Measurements from ENCODE around the gene CHMP5. TPM values are rescaled to one million over a fixed set of nuclear protein-coding genes. Genes with fewer than 3 reads are reported as not detected.
"Not testable (repeated sequence)": the region's sequence is repeated elsewhere in the genome, so short reads cannot be mapped to it uniquely, and the experiment has no call there.

Gene CHMP5
- total RNA-seq, 1 experiment from 2014 or later, result 153 TPM

- no peak for DNase-seq (ENCODE audit: low spot score)
Observed at GRCh38 chr9:33311953-33312352, 47.1 kb downstream of the CHMP5 start.

- DNase-seq (ENCODE audit: low spot score), result no peak
Observed at GRCh38 chr9:33315371-33315770, 50.5 kb downstream of the CHMP5 start.

- not testable (repeated sequence) for DNase-seq (ENCODE audit: low spot score)
Observed at GRCh38 chr9:33317136-33317535, 52.3 kb downstream of the CHMP5 start.

GRCh38 chr9:33318225-33318624, 53.4 kb downstream of the CHMP5 start:
- no peak for DNase-seq (ENCODE audit: low spot score)

GRCh38 chr9:33318781-33319180, 53.9 kb downstream of the CHMP5 start:
- no peak for DNase-seq (ENCODE audit: low spot score)

- DNase-seq (ENCODE audit: low spot score), result no peak
Observed at GRCh38 chr9:33320230-33320567, 55.4 kb downstream of the CHMP5 start.

GRCh38 chr9:33320568-33321261, 55.9 kb downstream of the CHMP5 start:
- DNase-seq (ENCODE audit: low spot score), result peak; percentile 86

GRCh38 chr9:33329117-33329563, 64.3 kb downstream of the CHMP5 start:
- DNase-seq (ENCODE audit: low spot score), result peak; percentile 97

GRCh38 chr9:33329979-33330378, 65.1 kb downstream of the CHMP5 start:
- peak; percentile 65 for DNase-seq (ENCODE audit: low spot score)

- no peak for DNase-seq (ENCODE audit: low spot score)
Observed at GRCh38 chr9:33331377-33331891, 66.6 kb downstream of the CHMP5 start.

Other genes starting within 250 kb of the CHMP5 start
- 266 and 287 TPM in 2 replicates for gene DNAJA1, start 239.8 kb upstream of the CHMP5 start, total RNA-seq (2014; rRNA removed; shearing (Covaris generic))
- gene SMU1, start 188.4 kb upstream of the CHMP5 start, total RNA-seq (2014; rRNA removed; shearing (Covaris generic)), result 22.9 and 25.0 TPM in 2 replicates
- gene B4GALT1, start 97.7 kb upstream of the CHMP5 start, total RNA-seq (2014; rRNA removed; shearing (Covaris generic)), result 15.2 and 19.8 TPM in 2 replicates
- not detected in 2 replicates for gene SPINK4, start 24.9 kb upstream of the CHMP5 start, total RNA-seq (2014; rRNA removed; shearing (Covaris generic))
- gene BAG1, start 341 bp upstream of the CHMP5 start, total RNA-seq (2014; rRNA removed; shearing (Covaris generic)), result 29.5 and 30.7 TPM in 2 replicates
- 16.3 and 21.7 TPM in 2 replicates for gene NFX1, start 25.5 kb downstream of the CHMP5 start, total RNA-seq (2014; rRNA removed; shearing (Covaris generic))
- 0.12 TPM in 1 of 2 replicates, not detected in the other for gene AQP7, start 137.5 kb downstream of the CHMP5 start, total RNA-seq (2014; rRNA removed; shearing (Covaris generic))
- 0.79 and 2.2 TPM in 2 replicates for gene AQP3, start 182.5 kb downstream of the CHMP5 start, total RNA-seq (2014; rRNA removed; shearing (Covaris generic))
- 27.0 and 28.1 TPM in 2 replicates for gene NOL6, start 208.9 kb downstream of the CHMP5 start, total RNA-seq (2014; rRNA removed; shearing (Covaris generic))

Measured in A172 (cell line).